Measurements from ENCODE around the gene PHF20. TPM values are rescaled to one million over a fixed set of nuclear protein-coding genes. Genes with fewer than 3 reads are reported as not detected.
A peak's percentile ranks its signal among the peaks of the same experiment; 100 is the strongest.

PHF20 gene
- total RNA-seq, 1 experiment from 2014 or later: 37.2 TPM

GRCh38 chr20:35887393-35888064 lies 115.7 kb downstream of the PHF20 start:
- ATAC-seq: no peak
- no peaks in the 10 kb centered on the region for H4K20me1 ChIP-seq (ENCODE audit: low read length)
- TF ChIP-seq EZH2phosphoT487 (IDR thresholded peaks at IDR 0.05; ENCODE audit: borderline replicate concordance, low read length) (no peak), EZH2 (IDR thresholded peaks at IDR 0.05; ENCODE audit: low read length, unreplicated experiment) (no peak), CTCF (conservative IDR thresholded peaks at IDR 0.05; ENCODE audit: low read depth, low read length) (no peak)
- H3K9me2 ChIP-seq (replicated peaks; ENCODE audit: low read length): no peaks in the 10 kb centered on the region
- H3K36me3 ChIP-seq (ENCODE audit: low read depth, low read length): no peaks in the 10 kb centered on the region
- H3F3A ChIP-seq (ENCODE audit: low read length, unreplicated experiment): peaks cover 9% of the 10 kb centered on the region
- H3K9ac ChIP-seq (ENCODE audit: low read length): no peak overlapping the region
- H3K27me3 ChIP-seq (ENCODE audit: low read length): no peaks in the 10 kb centered on the region
- H2AFZ ChIP-seq (ENCODE audit: low read length): no peak overlapping the region
- no peaks in the 10 kb centered on the region for H3K9me3 ChIP-seq (ENCODE audit: low read length)
- no TSS peak for BruUV-seq (replicated peaks)
- ChIA-PET CTCF (no interaction called here), POLR2A (ENCODE audit: unreplicated experiment) (interaction anchor here (0.6 kb wide), 2 partner anchors 26 to 96 kb away, joined by 3 to 6 read pairs; no protein-coding TSS in a partner anchor)
- H3K79me2 ChIP-seq (ENCODE audit: low read length): no peaks in the 10 kb centered on the region
- H3K4me2 ChIP-seq (ENCODE audit: low read length): no peak overlapping the region
- no peak overlapping the region for H3K27ac ChIP-seq (ENCODE audit: low read length)
- no peak overlapping the region for H3K4me3 ChIP-seq (ENCODE audit: low read length)
- intact Hi-C loops (cut with micrococcal nuclease): no loop called here
- no peak for DNase-seq
- H3K4me1 ChIP-seq (ENCODE audit: insufficient read depth, low read length): peaks cover 29% of the 10 kb centered on the region

- no peak overlapping the region for H3K27ac ChIP-seq (ENCODE audit: low read length)
- no peak for DNase-seq
- intact Hi-C loops (cut with micrococcal nuclease): no loop called here
- peaks cover 1% of the 10 kb centered on the region for H3F3A ChIP-seq (ENCODE audit: low read length, unreplicated experiment)
- H3K4me1 ChIP-seq (ENCODE audit: insufficient read depth, low read length): peaks cover 18% of the 10 kb centered on the region
- no peak overlapping the region for H2AFZ ChIP-seq (ENCODE audit: low read length)
- ChIA-PET POLR2A (ENCODE audit: unreplicated experiment) (no interaction called here), CTCF (no interaction called here)
- H3K9me2 ChIP-seq (replicated peaks; ENCODE audit: low read length): no peaks in the 10 kb centered on the region
- no peak overlapping the region for H3K4me3 ChIP-seq (ENCODE audit: low read length)
- H3K79me2 ChIP-seq (ENCODE audit: low read length): no peaks in the 10 kb centered on the region
- no peak overlapping the region for H3K9ac ChIP-seq (ENCODE audit: low read length)
- ATAC-seq: no peak
- H3K36me3 ChIP-seq (ENCODE audit: low read depth, low read length): no peaks in the 10 kb centered on the region
- TF ChIP-seq EZH2phosphoT487 (IDR thresholded peaks at IDR 0.05; ENCODE audit: borderline replicate concordance, low read length) (no peak), EZH2 (IDR thresholded peaks at IDR 0.05; ENCODE audit: low read length, unreplicated experiment) (no peak), CTCF (conservative IDR thresholded peaks at IDR 0.05; ENCODE audit: low read depth, low read length) (no peak)
- BruUV-seq (replicated peaks): no TSS peak
- no peaks in the 10 kb centered on the region for H4K20me1 ChIP-seq (ENCODE audit: low read length)
- H3K4me2 ChIP-seq (ENCODE audit: low read length): no peak overlapping the region
- H3K27me3 ChIP-seq (ENCODE audit: low read length): no peaks in the 10 kb centered on the region
- no peaks in the 10 kb centered on the region for H3K9me3 ChIP-seq (ENCODE audit: low read length)
These were observed 116.8 kb downstream of the PHF20 start for GRCh38 chr20:35888657-35889056.

- ATAC-seq: peak; percentile 33; the same call in 1 of the 2 replicates
- BruUV-seq (replicated peaks): no TSS peak
- DNase-seq: no peak
- Histone ChIP-seq H2AFZ (ENCODE audit: low read length) (no peak overlapping the region), H3F3A (ENCODE audit: low read length, unreplicated experiment) (no peaks in the 10 kb centered on the region), H3K9me3 (ENCODE audit: low read length) (no peaks in the 10 kb centered on the region), H3K36me3 (ENCODE audit: low read depth, low read length) (no peaks in the 10 kb centered on the region), H3K9ac (ENCODE audit: low read length) (no peak overlapping the region), H3K27me3 (ENCODE audit: low read length) (no peaks in the 10 kb centered on the region), H3K79me2 (ENCODE audit: low read length) (no peaks in the 10 kb centered on the region), H3K9me2 (replicated peaks; ENCODE audit: low read length) (no peaks in the 10 kb centered on the region), H3K27ac (ENCODE audit: low read length) (no peak overlapping the region), H3K4me2 (ENCODE audit: low read length) (no peak overlapping the region), H3K4me1 (ENCODE audit: insufficient read depth, low read length) (no peaks in the 10 kb centered on the region), H4K20me1 (ENCODE audit: low read length) (no peaks in the 10 kb centered on the region), H3K4me3 (ENCODE audit: low read length) (no peak overlapping the region)
- intact Hi-C loops (cut with micrococcal nuclease): no loop called here
- TF ChIP-seq EZH2 (IDR thresholded peaks at IDR 0.05; ENCODE audit: low read length, unreplicated experiment) (no peak), CTCF (conservative IDR thresholded peaks at IDR 0.05; ENCODE audit: low read depth, low read length) (no peak), EZH2phosphoT487 (IDR thresholded peaks at IDR 0.05; ENCODE audit: borderline replicate concordance, low read length) (no peak)
- POLR2A ChIA-PET (ENCODE audit: unreplicated experiment): no interaction called here
- CTCF ChIA-PET: no interaction called here
These were observed 119.6 kb downstream of the PHF20 start for GRCh38 chr20:35891375-35891774.
